GM12878 (cell line): ENCODE measurements around the gene CSNK1G3. TPM values are rescaled to one million over a fixed set of nuclear protein-coding genes. Genes with fewer than 3 reads are reported as not detected.

Experiments used
- ATAC-seq: fragments of 200-7000 bp; cut with Tn5 transposase; 3 replicates; pipeline ENCODE4 v1.9.1; 2020; ENCODE audit warnings: mild to moderate bottlenecking, moderate library complexity
- BruUV-seq: library from RNA; stranded (reverse); fragments of 400-500 nt; replicated peaks from 2 replicates; lab custom pipeline; 2021; lab: Mats Ljungman, UMichigan
- CTCF ChIA-PET: fragments of 300-600 bp; sonication (Branson Sonifier 250); formaldehyde crosslinking; extraction: SDS; loops from one replicate; lab custom pipeline; 2021; ENCODE audit warnings: inconsistent platforms; lab: Yijun Ruan, JAX
- POLR2A ChIA-PET: fragments of 350-600 bp; formaldehyde crosslinking; extraction: SDS; loops from one replicate; lab custom pipeline; 2021; ENCODE audit warnings: inconsistent platforms; lab: Charles Lee
- RAD21 ChIA-PET: fragments of 300-600 bp; sonication (Branson Sonifier 250); formaldehyde crosslinking; loops from one replicate; lab custom pipeline; 2023; ENCODE audit warnings: antibody characterized with exemption; ENCODE audit not compliant: unreplicated experiment; lab: Charles Lee
- SMC1A ChIA-PET: fragments of 300-600 bp; sonication (Branson Sonifier 250); formaldehyde crosslinking; loops from one replicate; lab custom pipeline; 2023; ENCODE audit not compliant: unreplicated experiment, uncharacterized antibody; lab: Charles Lee
- DNase-seq: peaks from one replicate; pipeline ENCODE4 v3.0.0-alpha.2; 2011; ENCODE audit warnings: low read depth, low spot score
- FAIRE-seq: peaks from 3 replicates; lab custom pipeline; 2011; peaks lifted over from hg19 to GRCh38; lab: Jason Lieb, UNC
- H2AFZ ChIP-seq: 2 replicates; pipeline ENCODE4 v1.6.0; 2011; ENCODE audit warnings: low read depth, low read length, control low read depth; ENCODE audit not compliant: control insufficient read depth
- H3K27ac ChIP-seq: 2 replicates; pipeline ENCODE4 v1.5.1; 2011; ENCODE audit warnings: control low read depth; ENCODE audit not compliant: control insufficient read depth, insufficient read depth
- H3K27me3 ChIP-seq, 2 experiments: replicated peaks in 1 of 2; 2 replicates each; pipeline versions ENCODE4 v1.6.0 to v1.6.1; 2011; ENCODE audit warnings: low read length in 1 of 2; ENCODE audit not compliant: control insufficient read depth in 2 of 2, insufficient read depth in 2 of 2
- H3K36me3 ChIP-seq, 2 experiments: 2 replicates each; pipeline ENCODE4 v1.5.1; 2011; ENCODE audit warnings: low read length in 1 of 2; ENCODE audit not compliant: control insufficient read depth in 2 of 2, insufficient read depth in 2 of 2
- H3K4me1 ChIP-seq: 2 replicates; pipeline ENCODE4 v1.6.1; 2011; ENCODE audit warnings: mild to moderate bottlenecking, low read length, moderate library complexity, mixed read lengths; ENCODE audit not compliant: control insufficient read depth, insufficient read depth
- H3K4me2 ChIP-seq: 2 replicates; pipeline ENCODE4 v1.6.0; 2011; ENCODE audit warnings: control low read depth; ENCODE audit not compliant: control insufficient read depth, insufficient read depth
- H3K4me3 ChIP-seq: fragments of 200-600 bp; sonication (generic); 2 replicates; pipeline ENCODE4 v1.5.1; 2016
- H3K79me2 ChIP-seq: 2 replicates; pipeline ENCODE4 v1.6.0; 2011; ENCODE audit warnings: low read length; ENCODE audit not compliant: control insufficient read depth, insufficient read depth
- H3K9ac ChIP-seq: 2 replicates; pipeline ENCODE4 v1.8.0; 2011; ENCODE audit warnings: low read length, control low read depth, mixed read lengths; ENCODE audit not compliant: control insufficient read depth, insufficient read depth
- H3K9me3 ChIP-seq: replicated peaks from 3 replicates; pipeline ENCODE4 v1.5.1; 2011; ENCODE audit warnings: mild to moderate bottlenecking, low read length; ENCODE audit not compliant: control insufficient read depth, insufficient read depth
- H4K20me1 ChIP-seq: 2 replicates; pipeline ENCODE4 v1.6.0; 2011; ENCODE audit not compliant: control insufficient read depth, insufficient read depth
- BACH1 ChIP-seq: fragments of 450-650 bp; IDR thresholded peaks from 2 replicates; pipeline ENCODE4 v1.6.1; 2017; ENCODE audit warnings: mild to moderate bottlenecking, borderline replicate concordance
- JUNB ChIP-seq: IDR thresholded peaks from 2 replicates; pipeline ENCODE4 v1.6.1; 2016; ENCODE audit warnings: antibody characterized with exemption, mild to moderate bottlenecking
- MEF2B ChIP-seq: fragments of 450-650 bp; IDR thresholded peaks from 2 replicates; pipeline ENCODE4 v1.6.1; 2018; ENCODE audit warnings: mild to moderate bottlenecking, moderate library complexity; ENCODE audit not compliant: partially characterized antibody, poor library complexity, severe bottlenecking
- NFYA ChIP-seq: IDR thresholded peaks from 2 replicates; pipeline ENCODE4 v1.6.1; 2011; ENCODE audit warnings: low read depth, mild to moderate bottlenecking, low read length, improper control_type of control experiment, borderline replicate concordance
- SMAD1 ChIP-seq: fragments of 450-650 bp; IDR thresholded peaks from 2 replicates; pipeline ENCODE4 v1.6.1; 2018; ENCODE audit warnings: mild to moderate bottlenecking, low read depth; ENCODE audit not compliant: partially characterized antibody
- SRF ChIP-seq, 2 experiments: IDR thresholded peaks; 2 replicates each; pipeline ENCODE4 v1.6.1; 2011; ENCODE audit warnings: low read depth in 2 of 2, low read length in 2 of 2, mild to moderate bottlenecking in 1 of 2, moderate library complexity in 1 of 2
- TAF1 ChIP-seq: IDR thresholded peaks from 2 replicates; pipeline ENCODE4 v1.6.1; 2011; ENCODE audit warnings: mild to moderate bottlenecking, low read depth, low read length, borderline replicate concordance
- whole genome bisulfite sequencing: methylation state at CpG from one replicate; pipeline ENCODE4 v1.1.6; 2016; ENCODE audit warnings: low lambda C conversion rate; ENCODE audit not compliant: insufficient replicate concordance, insufficient coverage; ENCODE audit errors: missing lambda C conversion rate; 5-methylcytosine and 5-hydroxymethylcytosine counted together
- in situ Hi-C: fragments of 300-500 bp; cut with MboI; formaldehyde crosslinking; loops from 9 replicates; pipeline ENCODE4 v1.14.3; 2018; ENCODE audit warnings: mixed read lengths
- intact Hi-C: fragments of 100-400 bp; cut with micrococcal nuclease; formaldehyde crosslinking; loops from one replicate; pipeline ENCODE4 v1.14.2; 2022; ENCODE audit not compliant: unreplicated experiment
- polyA plus RNA-seq, 11 experiments: library from polyadenylated mRNA; depleted of rRNA in 4 of 11; unstranded in 6 of 11; stranded (reverse) in 5 of 11; fragments of >200 nt; fragmentation: Nextera tagmentation in 4 of 11; fragmentation: Illumina TruSeq in 1 of 11; extraction: Ambion mirVana in 4 of 11; extraction: Trizol in 1 of 11; gene quantifications; 1 replicate in 1 of 11; 2 replicates in 10 of 11; pipeline versions ENCODE4 v1.2.1 to v1.2.3, GENCODE V29; 2011 to 2016; ENCODE audit warnings: inconsistent platforms in 2 of 11, missing spikeins in 2 of 11, low read depth in 1 of 11
- total RNA-seq, 4 experiments: library from RNA; depleted of rRNA in 3 of 4; stranded (reverse); fragments of >200 nt in 3 of 4; fragmentation: Illumina TruSeq in 1 of 4; extraction: Trizol in 1 of 4; gene quantifications; 2 replicates each; pipeline versions ENCODE4 v1.2.1 to v1.2.3, GENCODE V29; 2013 to 2021

Gene CSNK1G3
- total and polyA plus RNA-seq, 10 of the 15 experiments (the other 5 are each of a cell fraction or from before 2014, with no cell fraction given), result 7.4 to 24.1 (median 17.9) TPM

- no peak for TF ChIP-seq SRF (IDR thresholded peaks at IDR 0.05; ENCODE audit: low read depth in 2 of 2, low read length in 2 of 2)
- TF ChIP-seq JUNB, result no peak
- no peak for TF ChIP-seq SMAD1
- TF ChIP-seq TAF1, result no peak
- TF ChIP-seq NFYA, result no peak
Observed at GRCh38 chr5:123535648-123536047, 23.7 kb downstream of the CSNK1G3 start (continued).

DNA sequence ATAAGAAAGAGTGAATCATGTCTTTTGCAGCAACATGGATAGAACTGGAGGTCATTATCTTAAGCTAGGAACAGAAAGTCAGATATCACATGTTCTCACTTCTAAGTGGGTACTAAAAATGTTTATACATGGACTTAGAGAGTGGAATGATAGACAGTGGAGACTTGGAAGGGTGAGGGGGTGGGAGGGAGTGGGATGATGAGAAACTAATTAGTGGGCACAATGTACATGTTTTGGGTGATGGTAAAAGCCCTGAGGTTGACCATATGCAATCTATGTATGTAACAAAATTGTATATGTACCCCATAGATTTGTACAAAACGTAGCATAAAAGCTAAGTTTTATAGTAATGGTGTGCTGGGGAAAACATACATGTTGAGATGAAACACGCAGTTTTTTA is 25.3 kb downstream of the CSNK1G3 start:
- ChIA-PET POLR2A (interaction anchor here (0.5 kb wide), 1 partner anchor 11 kb away, joined by 3 read pairs; no protein-coding TSS in a partner anchor), RAD21 (no interaction called here), SMC1A (interaction anchor here (1.1 to 1.5 kb wide), 4 partner anchors 8 to 61 kb away, joined by 3 to 5 read pairs (median 3); no protein-coding TSS in a partner anchor), CTCF (no interaction called here)
- in situ Hi-C loops (no loop called here), intact Hi-C loops (no loop called here)
- H3K27ac ChIP-seq, result no peak overlapping the region
- H3K9ac ChIP-seq, result no peak overlapping the region
- BruUV-seq, result no TSS peak
- H3K4me3 ChIP-seq, result no peak overlapping the region
- no peaks in the 10 kb centered on the region for H3K27me3 ChIP-seq
- peaks cover 2% of the 10 kb centered on the region; the same call in 2 of the 3 replicates for H3K9me3 ChIP-seq
- FAIRE-seq (no peak), ATAC-seq (no peak), DNase-seq (no peak)
- no peaks in the 10 kb centered on the region for H3K4me1 ChIP-seq
- no peak overlapping the region for H3K4me2 ChIP-seq
- TF ChIP-seq MEF2B, result no peak
- TF ChIP-seq BACH1, result no peak
- H3K79me2 ChIP-seq, result peaks cover 27% of the 10 kb centered on the region
- H3K36me3 ChIP-seq, result no peaks in the 10 kb centered on the region
- 98% methylated on average over 2 of the region's 2 CpGs for WGBS
- no peak overlapping the region for H2AFZ ChIP-seq
- H4K20me1 ChIP-seq, result no peaks in the 10 kb centered on the region
